Osteocyte (in vitro differentiated cells): ENCODE data around the gene SCN9A. TPM values are rescaled to one million over a fixed set of nuclear protein-coding genes. Genes with fewer than 3 reads are reported as not detected.

Experiments
- DNase-seq: peaks from one replicate; pipeline ENCODE4 v3.0.0; 2021; ENCODE audit warnings: mixed read lengths; ENCODE audit not compliant: unreplicated experiment; ENCODE audit errors: extremely low spot score
- H3K27ac Mint-ChIP-seq: one replicate; pipeline ENCODE4 v1.8.0; 2021; ENCODE audit warnings: mild to moderate bottlenecking, mixed read lengths; ENCODE audit not compliant: unreplicated experiment
- H3K27me3 Mint-ChIP-seq: one replicate; pipeline ENCODE4 v1.8.0; 2021; ENCODE audit warnings: mixed read lengths; ENCODE audit not compliant: unreplicated experiment
- H3K36me3 Mint-ChIP-seq: one replicate; pipeline ENCODE4 v1.8.0; 2021; ENCODE audit warnings: mixed read lengths; ENCODE audit not compliant: unreplicated experiment
- H3K4me1 Mint-ChIP-seq: one replicate; pipeline ENCODE4 v1.8.0; 2021; ENCODE audit warnings: mixed read lengths; ENCODE audit not compliant: unreplicated experiment
- H3K4me3 Mint-ChIP-seq: one replicate; pipeline ENCODE4 v1.8.0; 2021; ENCODE audit warnings: mild to moderate bottlenecking, moderate library complexity, mixed read lengths; ENCODE audit not compliant: unreplicated experiment
- H3K9me3 Mint-ChIP-seq: one replicate; pipeline ENCODE4 v1.8.0; 2021; ENCODE audit warnings: mixed read lengths; ENCODE audit not compliant: unreplicated experiment
- total RNA-seq: library from RNA; stranded (reverse); gene quantifications from 2 replicates; pipeline ENCODE4 v1.2.1, GENCODE V29; 2021
- TF ChIP-seq, protein P1 (sequence below): fragments of 200-600 bp; sonication (generic); IDR thresholded peaks from 2 replicates; pipeline ENCODE4 v1.5.0; 2021; ENCODE audit warnings: antibody characterized with exemption, mild to moderate bottlenecking, moderate library complexity

SCN9A gene
- total RNA-seq, 1 donor from 2014 or later, result 6.6 TPM

GRCh38 chr2:166350525-166350924, 25.2 kb downstream of the SCN9A start:
- Mint-ChIP-seq H3K4me1 (peaks cover 18% of the 10 kb centered on the region), H3K27ac (no peak overlapping the region), H3K36me3 (no peaks in the 10 kb centered on the region), H3K9me3 (no peaks in the 10 kb centered on the region), H3K4me3 (no peak overlapping the region), H3K27me3 (no peaks in the 10 kb centered on the region)
- DNase-seq, result no peak
- TF ChIP-seq, protein P1, sequence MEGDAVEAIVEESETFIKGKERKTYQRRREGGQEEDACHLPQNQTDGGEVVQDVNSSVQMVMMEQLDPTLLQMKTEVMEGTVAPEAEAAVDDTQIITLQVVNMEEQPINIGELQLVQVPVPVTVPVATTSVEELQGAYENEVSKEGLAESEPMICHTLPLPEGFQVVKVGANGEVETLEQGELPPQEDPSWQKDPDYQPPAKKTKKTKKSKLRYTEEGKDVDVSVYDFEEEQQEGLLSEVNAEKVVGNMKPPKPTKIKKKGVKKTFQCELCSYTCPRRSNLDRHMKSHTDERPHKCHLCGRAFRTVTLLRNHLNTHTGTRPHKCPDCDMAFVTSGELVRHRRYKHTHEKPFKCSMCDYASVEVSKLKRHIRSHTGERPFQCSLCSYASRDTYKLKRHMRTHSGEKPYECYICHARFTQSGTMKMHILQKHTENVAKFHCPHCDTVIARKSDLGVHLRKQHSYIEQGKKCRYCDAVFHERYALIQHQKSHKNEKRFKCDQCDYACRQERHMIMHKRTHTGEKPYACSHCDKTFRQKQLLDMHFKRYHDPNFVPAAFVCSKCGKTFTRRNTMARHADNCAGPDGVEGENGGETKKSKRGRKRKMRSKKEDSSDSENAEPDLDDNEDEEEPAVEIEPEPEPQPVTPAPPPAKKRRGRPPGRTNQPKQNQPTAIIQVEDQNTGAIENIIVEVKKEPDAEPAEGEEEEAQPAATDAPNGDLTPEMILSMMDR, result no peak

DNA sequence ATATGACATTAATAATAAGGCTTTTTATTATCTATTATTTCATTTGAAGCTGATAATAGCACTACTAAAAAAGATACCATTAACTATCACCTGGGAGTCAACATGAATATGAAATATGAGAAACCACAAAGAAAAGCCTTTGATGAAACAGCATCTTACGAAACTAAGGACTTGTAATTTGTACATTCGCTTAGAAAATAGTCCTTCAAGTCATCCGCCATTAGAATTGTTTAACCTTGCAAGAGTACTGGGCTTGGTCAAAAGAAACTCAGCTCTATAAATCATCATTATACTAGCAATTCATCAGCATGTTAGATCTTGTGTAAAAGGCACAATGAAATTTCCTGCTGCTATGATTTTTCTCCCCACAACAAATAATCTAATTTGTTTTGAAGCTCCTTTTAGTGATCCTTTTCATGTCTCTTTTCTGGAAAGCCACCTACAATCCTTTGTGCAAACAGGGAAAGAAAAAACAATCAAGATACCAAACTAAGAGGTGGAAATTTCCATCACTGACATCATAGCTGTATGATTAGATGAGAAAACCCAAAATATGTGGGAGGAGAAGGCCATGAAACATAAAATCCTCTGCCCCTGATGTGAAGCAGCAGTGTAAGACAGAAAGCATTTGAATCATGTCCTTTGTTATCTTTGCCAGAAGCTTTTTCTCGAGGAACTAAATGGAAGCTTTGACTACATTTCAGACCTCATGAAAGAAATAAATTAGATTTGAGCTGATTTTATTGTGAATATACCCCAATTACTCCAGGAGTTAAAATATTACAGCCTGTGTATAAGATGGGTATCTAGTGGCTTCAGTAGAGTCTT, 31.2 kb downstream of the SCN9A start:
- Mint-ChIP-seq H3K9me3 (no peaks in the 10 kb centered on the region), H3K27ac (peak overlapping the region; percentile 76), H3K4me3 (no peak overlapping the region), H3K27me3 (no peaks in the 10 kb centered on the region), H3K4me1 (peaks cover 32% of the 10 kb centered on the region), H3K36me3 (no peaks in the 10 kb centered on the region)
- TF ChIP-seq, protein P1, result no peak
- DNase-seq, result no peak

DNA sequence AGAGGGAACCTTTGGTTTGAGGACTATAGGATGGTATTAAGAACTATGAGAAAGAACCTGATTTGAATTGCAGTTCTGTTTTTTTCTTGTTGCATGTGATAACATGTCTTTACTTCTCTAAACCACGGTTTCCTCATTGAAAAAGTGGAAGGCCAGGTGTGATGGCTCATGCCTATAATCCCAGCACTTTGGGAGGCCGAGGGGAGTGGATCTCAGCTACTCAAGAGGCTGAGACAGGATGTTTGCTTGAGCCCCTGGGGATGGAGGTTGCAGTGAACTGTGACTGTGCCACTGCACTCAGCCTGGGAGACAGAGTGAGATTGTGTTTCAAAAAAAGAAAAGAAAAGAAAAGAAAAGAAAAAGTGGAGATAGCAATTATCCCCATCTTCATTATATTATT, 32.3 kb downstream of the SCN9A start:
- Mint-ChIP-seq H3K4me1 (peaks cover 32% of the 10 kb centered on the region), H3K27me3 (no peaks in the 10 kb centered on the region), H3K4me3 (no peak overlapping the region), H3K27ac (no peak overlapping the region), H3K36me3 (no peaks in the 10 kb centered on the region), H3K9me3 (no peaks in the 10 kb centered on the region)
- no peak for DNase-seq
- TF ChIP-seq, protein P1, result no peak

- H3K36me3 Mint-ChIP-seq, result no peaks in the 10 kb centered on the region
- peaks cover 26% of the 10 kb centered on the region for H3K4me1 Mint-ChIP-seq
- H3K27me3 Mint-ChIP-seq, result no peaks in the 10 kb centered on the region
- no peak overlapping the region for H3K27ac Mint-ChIP-seq
- TF ChIP-seq, protein P1, result no peak
- no peak overlapping the region for H3K4me3 Mint-ChIP-seq
- DNase-seq, result no peak
- H3K9me3 Mint-ChIP-seq, result no peaks in the 10 kb centered on the region
Observed at GRCh38 chr2:166341426-166341825, 34.3 kb downstream of the SCN9A start.

- H3K4me1 Mint-ChIP-seq, result peaks cover 15% of the 10 kb centered on the region
- H3K9me3 Mint-ChIP-seq, result no peaks in the 10 kb centered on the region
- DNase-seq, result no peak
- H3K4me3 Mint-ChIP-seq, result no peak overlapping the region
- no peaks in the 10 kb centered on the region for H3K36me3 Mint-ChIP-seq
- H3K27me3 Mint-ChIP-seq, result no peaks in the 10 kb centered on the region
- TF ChIP-seq, protein P1, result no peak
- H3K27ac Mint-ChIP-seq, result no peak overlapping the region
Observed at GRCh38 chr2:166338831-166339339, 36.9 kb downstream of the SCN9A start.
